Neural cell (in vitro differentiated cells): ENCODE results near the gene SLC13A2. TPM values are rescaled to one million over a fixed set of nuclear protein-coding genes. Genes with fewer than 3 reads are reported as not detected.

Experiments used
- H2AFZ ChIP-seq: fragments of 200-600, 300-800 bp; sonication (generic), shearing (Covaris generic); 2 replicates; pipeline ENCODE4 v1.6.0; 2014; ENCODE audit warnings: low read depth, mild to moderate bottlenecking, antibody characterized with exemption, low read length, moderate library complexity
- H3F3A ChIP-seq: fragments of 200-600 bp; shearing (Covaris generic); 2 replicates; pipeline ENCODE4 v1.6.1; 2016; ENCODE audit warnings: mild to moderate bottlenecking, moderate library complexity, mixed read lengths, antibody characterized with exemption, low read length; ENCODE audit not compliant: insufficient read depth, poor library complexity, severe bottlenecking
- H3K27ac ChIP-seq: fragments of 200-600, 300-800 bp; sonication (generic), shearing (Covaris generic); 2 replicates; pipeline ENCODE4 v1.5.1; 2014; ENCODE audit warnings: mild to moderate bottlenecking, low read length, moderate library complexity
- H3K27me3 ChIP-seq: fragments of 300-800, 200-600 bp; sonication (generic), shearing (Covaris generic); 2 replicates; pipeline ENCODE4 v1.6.0; 2014; ENCODE audit warnings: mild to moderate bottlenecking, low read depth, low read length, moderate library complexity; ENCODE audit not compliant: insufficient read depth
- H3K36me3 ChIP-seq: fragments of 300-800, 200-600 bp; sonication (generic), shearing (Covaris generic); 2 replicates; pipeline ENCODE4 v1.5.1; 2014; ENCODE audit warnings: mild to moderate bottlenecking, antibody characterized with exemption, low read length, moderate library complexity; ENCODE audit not compliant: insufficient read depth
- H3K4me2 ChIP-seq: fragments of 300-800, 200-600 bp; sonication (generic), shearing (Covaris generic); 2 replicates; pipeline ENCODE4 v1.6.0; 2014; ENCODE audit warnings: mild to moderate bottlenecking, low read length
- H3K4me3 ChIP-seq: fragments of 300-800, 200-600 bp; sonication (generic), shearing (Covaris generic); 2 replicates; pipeline ENCODE4 v1.5.1; 2014; ENCODE audit warnings: mild to moderate bottlenecking, low read length, moderate library complexity
- H3K79me2 ChIP-seq: fragments of 200-600 bp; shearing (Covaris generic); replicated peaks from 2 replicates; pipeline ENCODE4 v1.6.0; 2014; ENCODE audit warnings: mild to moderate bottlenecking, low read length, moderate library complexity; ENCODE audit not compliant: insufficient read depth
- H3K9ac ChIP-seq: fragments of 300-800, 200-600 bp; sonication (generic), shearing (Covaris generic); 2 replicates; pipeline ENCODE4 v1.6.1; 2016; ENCODE audit warnings: mild to moderate bottlenecking, low read length, mixed read lengths
- H3K9me2 ChIP-seq: fragments of 200-600 bp; shearing (Covaris generic); 2 replicates; pipeline ENCODE4 v1.6.1; 2016; ENCODE audit warnings: mild to moderate bottlenecking, low read length, mixed read lengths; ENCODE audit not compliant: insufficient read depth
- H3K9me3 ChIP-seq: fragments of 200-600, 300-800 bp; sonication (generic), shearing (Covaris generic); 2 replicates; pipeline ENCODE4 v1.6.1; 2016; ENCODE audit warnings: mild to moderate bottlenecking, mixed run types, low read length, moderate library complexity, mixed read lengths
- H4K20me1 ChIP-seq: fragments of 200-600 bp; shearing (Covaris generic); 2 replicates; pipeline ENCODE4 v1.6.1; 2016; ENCODE audit warnings: mild to moderate bottlenecking, mixed run types; ENCODE audit not compliant: insufficient read depth
- EP300 ChIP-seq: fragments of 450-650 bp; conservative IDR thresholded peaks from 2 replicates; pipeline ENCODE4 v1.6.1; 2014; ENCODE audit warnings: antibody characterized with exemption, mild to moderate bottlenecking, moderate library complexity; ENCODE audit not compliant: poor library complexity, severe bottlenecking
- EZH2 ChIP-seq: fragments of 200-600, 300-800 bp; shearing (Covaris generic), sonication (generic); IDR thresholded peaks from 2 replicates; pipeline ENCODE4 v1.6.1; 2014; ENCODE audit warnings: antibody characterized with exemption, low read length, borderline replicate concordance, mild to moderate bottlenecking; ENCODE audit not compliant: insufficient read depth, poor library complexity, severe bottlenecking
- MXI1 ChIP-seq: fragments of 450-650 bp; conservative IDR thresholded peaks from 2 replicates; pipeline ENCODE4 v1.6.1; 2014; ENCODE audit warnings: antibody characterized with exemption, mild to moderate bottlenecking; ENCODE audit not compliant: poor library complexity, severe bottlenecking
- POLR2AphosphoS5 ChIP-seq: IDR thresholded peaks from 2 replicates; pipeline ENCODE4 v1.6.1; 2012
- RAD21 ChIP-seq: fragments of 450-650 bp; conservative IDR thresholded peaks from 2 replicates; pipeline ENCODE4 v1.6.1; 2014; ENCODE audit warnings: antibody characterized with exemption, mild to moderate bottlenecking, moderate library complexity
- SMC3 ChIP-seq: fragments of 450-650 bp; conservative IDR thresholded peaks from 2 replicates; pipeline ENCODE4 v1.6.1; 2014; ENCODE audit warnings: antibody characterized with exemption, mild to moderate bottlenecking, moderate library complexity; ENCODE audit not compliant: poor library complexity
- TAF1 ChIP-seq: IDR thresholded peaks from 2 replicates; pipeline ENCODE4 v1.6.1; 2012; ENCODE audit warnings: low read depth
- polyA plus RNA-seq: library from polyadenylated mRNA; depleted of rRNA; stranded (reverse); fragments of >200 nt; gene quantifications from 2 replicates; pipeline ENCODE4 v1.2.3, GENCODE V29; 2014
- TF ChIP-seq, protein P1 (sequence below): fragments of 450-650 bp; IDR thresholded peaks from 2 replicates; pipeline ENCODE4 v1.5.1; 2014; ENCODE audit warnings: antibody characterized with exemption, mild to moderate bottlenecking, moderate library complexity; ENCODE audit not compliant: poor library complexity, severe bottlenecking
- TF ChIP-seq, protein P2 (sequence below): IDR thresholded peaks from 2 replicates; pipeline ENCODE4 v1.6.1; 2012; ENCODE audit warnings: borderline replicate concordance

The SLC13A2 gene
- polyA plus RNA-seq, 1 donor from 2014 or later = not detected

DNA sequence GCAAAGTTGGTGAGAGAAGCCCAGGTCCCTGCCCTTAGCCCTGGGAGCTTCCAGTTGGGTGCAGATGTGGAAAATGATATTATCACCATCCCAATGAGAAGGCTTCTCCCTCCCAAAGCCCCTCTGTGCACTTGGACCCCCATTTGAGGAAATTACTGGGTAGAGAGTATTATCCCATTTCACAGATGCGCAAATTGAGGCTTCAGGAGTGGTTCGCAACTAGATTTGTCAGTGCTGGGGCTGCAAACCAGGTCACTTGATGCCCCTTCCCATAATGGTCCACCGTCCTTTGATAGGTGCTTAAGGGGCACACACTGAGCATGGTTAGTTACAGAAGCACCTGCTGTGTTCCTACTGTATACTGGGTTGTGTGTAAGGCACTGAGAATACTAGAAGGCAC, 18.4 kb downstream of the SLC13A2 start:
- no peaks in the 10 kb centered on the region for H4K20me1 ChIP-seq
- H3K4me3 ChIP-seq = no peak overlapping the region
- H3K27me3 ChIP-seq = no peaks in the 10 kb centered on the region
- no peak overlapping the region for H3K4me2 ChIP-seq
- H3K79me2 ChIP-seq = no peaks in the 10 kb centered on the region
- H2AFZ ChIP-seq = no peak overlapping the region
- H3K27ac ChIP-seq = no peak overlapping the region
- H3F3A ChIP-seq = no peaks in the 10 kb centered on the region
- no peaks in the 10 kb centered on the region for H3K9me3 ChIP-seq
- no peaks in the 10 kb centered on the region for H3K9me2 ChIP-seq
- H3K9ac ChIP-seq = no peak overlapping the region
- no peaks in the 10 kb centered on the region for H3K36me3 ChIP-seq
- TF ChIP-seq TAF1 = no peak
- no peak for TF ChIP-seq EZH2
- no peak for TF ChIP-seq SMC3
- no peak for TF ChIP-seq MXI1

DNA sequence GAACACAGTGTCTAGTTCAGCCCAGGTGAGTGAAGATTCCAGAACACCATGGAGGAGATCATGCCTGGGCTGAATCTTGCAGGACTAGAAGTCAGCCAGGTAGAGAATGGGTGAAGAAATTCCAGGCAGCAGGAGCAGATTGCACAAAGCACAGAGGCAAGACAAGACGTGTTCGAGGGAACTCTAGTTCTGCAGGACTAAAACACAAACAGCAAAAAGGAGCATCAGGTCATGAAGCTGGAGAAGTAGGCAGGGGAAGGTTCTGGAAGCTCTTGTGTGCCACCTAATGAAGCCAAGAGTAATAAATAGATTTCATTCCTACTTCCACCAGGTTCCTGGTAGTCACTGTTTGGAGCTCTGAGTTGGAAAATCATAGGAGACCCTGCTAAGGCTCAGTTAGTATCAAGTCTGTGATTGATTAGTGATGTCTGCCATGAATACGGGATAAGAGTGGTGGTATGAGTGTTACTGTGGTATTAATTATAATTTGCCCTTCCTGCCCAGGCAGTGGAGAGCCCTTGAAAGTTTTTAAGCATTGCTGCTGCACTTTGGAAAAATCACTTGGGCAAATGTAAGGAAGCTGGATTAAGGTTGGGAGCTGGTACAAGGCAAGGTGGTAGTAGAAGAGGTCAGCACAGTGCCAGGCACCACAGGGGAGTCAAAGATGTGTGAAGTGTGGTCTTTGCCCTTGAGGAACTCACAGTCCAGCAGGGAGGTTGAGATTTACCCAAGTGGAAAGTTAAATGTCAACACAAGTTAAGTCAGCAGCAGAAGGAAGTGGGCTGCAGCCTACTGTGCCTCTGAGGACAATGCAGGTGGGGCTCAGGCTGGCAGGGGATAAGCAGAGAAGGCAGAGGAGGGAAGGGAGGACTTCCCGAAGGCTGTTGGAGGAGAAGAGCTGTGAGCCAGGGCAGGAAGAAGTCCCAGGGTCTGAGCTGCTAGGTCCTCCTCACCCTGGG, 19.2 kb downstream of the SLC13A2 start:
- Histone ChIP-seq H2AFZ (no peak overlapping the region), H3K9me2 (no peaks in the 10 kb centered on the region)

More for the DNA sequence above, 19.2 kb downstream of the SLC13A2 start:
- Histone ChIP-seq H3K27ac (no peak overlapping the region), H3F3A (no peaks in the 10 kb centered on the region), H3K36me3 (no peaks in the 10 kb centered on the region), H3K9me3 (no peaks in the 10 kb centered on the region), H4K20me1 (no peaks in the 10 kb centered on the region), H3K79me2 (no peaks in the 10 kb centered on the region), H3K4me2 (no peak overlapping the region), H3K9ac (no peak overlapping the region), H3K27me3 (no peaks in the 10 kb centered on the region), H3K4me3 (no peak overlapping the region)
- TF ChIP-seq EZH2 (no peak), EP300 (no peak), POLR2AphosphoS5 (no peak), SMC3 (no peak), MXI1 (no peak), TAF1 (no peak), RAD21 (no peak)
- TF ChIP-seq, protein P1, sequence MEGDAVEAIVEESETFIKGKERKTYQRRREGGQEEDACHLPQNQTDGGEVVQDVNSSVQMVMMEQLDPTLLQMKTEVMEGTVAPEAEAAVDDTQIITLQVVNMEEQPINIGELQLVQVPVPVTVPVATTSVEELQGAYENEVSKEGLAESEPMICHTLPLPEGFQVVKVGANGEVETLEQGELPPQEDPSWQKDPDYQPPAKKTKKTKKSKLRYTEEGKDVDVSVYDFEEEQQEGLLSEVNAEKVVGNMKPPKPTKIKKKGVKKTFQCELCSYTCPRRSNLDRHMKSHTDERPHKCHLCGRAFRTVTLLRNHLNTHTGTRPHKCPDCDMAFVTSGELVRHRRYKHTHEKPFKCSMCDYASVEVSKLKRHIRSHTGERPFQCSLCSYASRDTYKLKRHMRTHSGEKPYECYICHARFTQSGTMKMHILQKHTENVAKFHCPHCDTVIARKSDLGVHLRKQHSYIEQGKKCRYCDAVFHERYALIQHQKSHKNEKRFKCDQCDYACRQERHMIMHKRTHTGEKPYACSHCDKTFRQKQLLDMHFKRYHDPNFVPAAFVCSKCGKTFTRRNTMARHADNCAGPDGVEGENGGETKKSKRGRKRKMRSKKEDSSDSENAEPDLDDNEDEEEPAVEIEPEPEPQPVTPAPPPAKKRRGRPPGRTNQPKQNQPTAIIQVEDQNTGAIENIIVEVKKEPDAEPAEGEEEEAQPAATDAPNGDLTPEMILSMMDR = no peak
- TF ChIP-seq, protein P2, sequence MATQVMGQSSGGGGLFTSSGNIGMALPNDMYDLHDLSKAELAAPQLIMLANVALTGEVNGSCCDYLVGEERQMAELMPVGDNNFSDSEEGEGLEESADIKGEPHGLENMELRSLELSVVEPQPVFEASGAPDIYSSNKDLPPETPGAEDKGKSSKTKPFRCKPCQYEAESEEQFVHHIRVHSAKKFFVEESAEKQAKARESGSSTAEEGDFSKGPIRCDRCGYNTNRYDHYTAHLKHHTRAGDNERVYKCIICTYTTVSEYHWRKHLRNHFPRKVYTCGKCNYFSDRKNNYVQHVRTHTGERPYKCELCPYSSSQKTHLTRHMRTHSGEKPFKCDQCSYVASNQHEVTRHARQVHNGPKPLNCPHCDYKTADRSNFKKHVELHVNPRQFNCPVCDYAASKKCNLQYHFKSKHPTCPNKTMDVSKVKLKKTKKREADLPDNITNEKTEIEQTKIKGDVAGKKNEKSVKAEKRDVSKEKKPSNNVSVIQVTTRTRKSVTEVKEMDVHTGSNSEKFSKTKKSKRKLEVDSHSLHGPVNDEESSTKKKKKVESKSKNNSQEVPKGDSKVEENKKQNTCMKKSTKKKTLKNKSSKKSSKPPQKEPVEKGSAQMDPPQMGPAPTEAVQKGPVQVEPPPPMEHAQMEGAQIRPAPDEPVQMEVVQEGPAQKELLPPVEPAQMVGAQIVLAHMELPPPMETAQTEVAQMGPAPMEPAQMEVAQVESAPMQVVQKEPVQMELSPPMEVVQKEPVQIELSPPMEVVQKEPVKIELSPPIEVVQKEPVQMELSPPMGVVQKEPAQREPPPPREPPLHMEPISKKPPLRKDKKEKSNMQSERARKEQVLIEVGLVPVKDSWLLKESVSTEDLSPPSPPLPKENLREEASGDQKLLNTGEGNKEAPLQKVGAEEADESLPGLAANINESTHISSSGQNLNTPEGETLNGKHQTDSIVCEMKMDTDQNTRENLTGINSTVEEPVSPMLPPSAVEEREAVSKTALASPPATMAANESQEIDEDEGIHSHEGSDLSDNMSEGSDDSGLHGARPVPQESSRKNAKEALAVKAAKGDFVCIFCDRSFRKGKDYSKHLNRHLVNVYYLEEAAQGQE = no peak
